ENCODE measurements around the gene EPRS1. TPM values are rescaled to one million over a fixed set of nuclear protein-coding genes. Genes with fewer than 3 reads are reported as not detected.
"Not testable (repeated sequence)": the region's sequence is repeated elsewhere in the genome, so short reads cannot be mapped to it uniquely, and the experiment has no call there.

The EPRS1 gene
- total RNA-seq, 1 experiment from 2014 or later, result 182 TPM

GRCh38 chr1:220093361-220094015, 47.2 kb upstream of the EPRS1 start:
- no peaks in the 10 kb centered on the region for H3K9me3 ChIP-seq (ENCODE audit: insufficient read depth, low read depth)
- H3K36me3 ChIP-seq (ENCODE audit: low read depth), result peaks cover 5% of the 10 kb centered on the region
- peaks cover 10% of the 10 kb centered on the region for H3K4me1 ChIP-seq (replicated peaks; ENCODE audit: insufficient read depth)
- TF ChIP-seq, protein P1, sequence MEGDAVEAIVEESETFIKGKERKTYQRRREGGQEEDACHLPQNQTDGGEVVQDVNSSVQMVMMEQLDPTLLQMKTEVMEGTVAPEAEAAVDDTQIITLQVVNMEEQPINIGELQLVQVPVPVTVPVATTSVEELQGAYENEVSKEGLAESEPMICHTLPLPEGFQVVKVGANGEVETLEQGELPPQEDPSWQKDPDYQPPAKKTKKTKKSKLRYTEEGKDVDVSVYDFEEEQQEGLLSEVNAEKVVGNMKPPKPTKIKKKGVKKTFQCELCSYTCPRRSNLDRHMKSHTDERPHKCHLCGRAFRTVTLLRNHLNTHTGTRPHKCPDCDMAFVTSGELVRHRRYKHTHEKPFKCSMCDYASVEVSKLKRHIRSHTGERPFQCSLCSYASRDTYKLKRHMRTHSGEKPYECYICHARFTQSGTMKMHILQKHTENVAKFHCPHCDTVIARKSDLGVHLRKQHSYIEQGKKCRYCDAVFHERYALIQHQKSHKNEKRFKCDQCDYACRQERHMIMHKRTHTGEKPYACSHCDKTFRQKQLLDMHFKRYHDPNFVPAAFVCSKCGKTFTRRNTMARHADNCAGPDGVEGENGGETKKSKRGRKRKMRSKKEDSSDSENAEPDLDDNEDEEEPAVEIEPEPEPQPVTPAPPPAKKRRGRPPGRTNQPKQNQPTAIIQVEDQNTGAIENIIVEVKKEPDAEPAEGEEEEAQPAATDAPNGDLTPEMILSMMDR (conservative IDR thresholded peaks at IDR 0.05), result no peak
- TF ChIP-seq EZH2 (IDR thresholded peaks at IDR 0.05; ENCODE audit: low read depth), result no peak
- ChIA-PET CTCF (interaction anchor here (0.6 kb wide), 1 partner anchor 46 kb away, joined by 8 read pairs; no protein-coding TSS in a partner anchor), POLR2A (ENCODE audit: unreplicated experiment) (interaction anchor here (0.7 kb wide), 1 partner anchor 889 kb away, joined by 5 read pairs; no protein-coding TSS in a partner anchor)
- BruUV-seq (replicated peaks), result no TSS peak
- H4K20me1 ChIP-seq (ENCODE audit: insufficient read depth), result peaks cover 8% of the 10 kb centered on the region; the same call in 1 of the 2 replicates
- H2AFZ ChIP-seq, result no peak overlapping the region
- H3K4me3 ChIP-seq, result no peak overlapping the region; the same call in 1 of the 2 replicates
- H3K9me2 ChIP-seq (ENCODE audit: insufficient read depth), result no peaks in the 10 kb centered on the region
- H3F3A ChIP-seq (ENCODE audit: insufficient read depth, low read depth), result peaks cover 10% of the 10 kb centered on the region; the same call in 1 of the 2 replicates
- peaks cover 28% of the 10 kb centered on the region for H3K79me2 ChIP-seq (ENCODE audit: low read depth)
- no peak overlapping the region for H3K27ac ChIP-seq
- H3K27me3 ChIP-seq (ENCODE audit: insufficient read depth, low read depth), result no peaks in the 10 kb centered on the region
- peak overlapping the region; percentile 59; the same call in 1 of the 2 replicates for H3K4me2 ChIP-seq
- intact Hi-C loops (cut with micrococcal nuclease; ENCODE audit: unreplicated experiment), result loop anchor here (1.0 kb wide), 1 partner anchor 47 kb away; the partner anchor contains the start of gene EPRS1
- no peak for DNase-seq

- H3K4me2 ChIP-seq, result no peak overlapping the region
- peaks cover 10% of the 10 kb centered on the region for H3K4me1 ChIP-seq (replicated peaks; ENCODE audit: insufficient read depth)
- peaks cover 33% of the 10 kb centered on the region for H3K79me2 ChIP-seq (ENCODE audit: low read depth)
- DNase-seq, result no peak
- TF ChIP-seq, protein P1 (conservative IDR thresholded peaks at IDR 0.05), result no peak
- TF ChIP-seq EZH2 (IDR thresholded peaks at IDR 0.05; ENCODE audit: low read depth), result no peak
- no peak overlapping the region for H2AFZ ChIP-seq
- no peaks in the 10 kb centered on the region for H3K9me2 ChIP-seq (ENCODE audit: insufficient read depth)
- no peaks in the 10 kb centered on the region for H3K9me3 ChIP-seq (ENCODE audit: insufficient read depth, low read depth)
- POLR2A ChIA-PET (ENCODE audit: unreplicated experiment), result no interaction called here
- CTCF ChIA-PET, result no interaction called here
- no peaks in the 10 kb centered on the region; the same call in 1 of the 2 replicates for H3K36me3 ChIP-seq (ENCODE audit: low read depth)
- no peak overlapping the region for H3K4me3 ChIP-seq
- peaks cover 10% of the 10 kb centered on the region; the same call in 1 of the 2 replicates for H3F3A ChIP-seq (ENCODE audit: insufficient read depth, low read depth)
- H3K27ac ChIP-seq, result no peak overlapping the region
- BruUV-seq (replicated peaks), result no TSS peak
- H3K27me3 ChIP-seq (ENCODE audit: insufficient read depth, low read depth), result no peaks in the 10 kb centered on the region
- peaks cover 8% of the 10 kb centered on the region; the same call in 1 of the 2 replicates for H4K20me1 ChIP-seq (ENCODE audit: insufficient read depth)
- intact Hi-C loops (cut with micrococcal nuclease; ENCODE audit: unreplicated experiment), result no loop called here
These were observed 46.4 kb upstream of the EPRS1 start for GRCh38 chr1:220092694-220093093.

- Histone ChIP-seq H3K79me2 (ENCODE audit: low read depth) (peaks cover 36% of the 10 kb centered on the region), H3K9me3 (ENCODE audit: insufficient read depth, low read depth) (no peaks in the 10 kb centered on the region), H4K20me1 (ENCODE audit: insufficient read depth) (no peaks in the 10 kb centered on the region), H2AFZ (peak within 1 kb of the TSS; percentile 96), H3K4me2 (peak within 1 kb of the TSS; percentile 70), H3K27ac (peak within 1 kb of the TSS; percentile 21; the same call in 1 of the 2 replicates), H3K4me3 (peak within 1 kb of the TSS; percentile 88), H3F3A (ENCODE audit: insufficient read depth, low read depth) (peaks cover 10% of the 10 kb centered on the region), H3K9me2 (ENCODE audit: insufficient read depth) (no peaks in the 10 kb centered on the region), H3K27me3 (ENCODE audit: insufficient read depth, low read depth) (no peaks in the 10 kb centered on the region), H3K4me1 (replicated peaks; ENCODE audit: insufficient read depth) (peaks cover 7% of the 10 kb centered on the region), H3K36me3 (ENCODE audit: low read depth) (no peaks in the 10 kb centered on the region)
- DNase-seq, result peak; percentile 90 to 98
- no TSS peak for BruUV-seq (replicated peaks)
- ChIA-PET CTCF (interaction anchor here (0.6 kb wide), 4 partner anchors 13 to 1589 kb away, joined by 3 to 11 read pairs (median 6); no protein-coding TSS in a partner anchor), POLR2A (ENCODE audit: unreplicated experiment) (interaction anchor here (0.6 to 0.8 kb wide), 11 partner anchors 10 to 1964 kb away, joined by 3 to 17 read pairs (median 4); partner anchors contain the start of gene MTARC2)
- TF ChIP-seq, protein P1 (conservative IDR thresholded peaks at IDR 0.05), result 0 out of 2 replicates have a peak, but pooled peaks have one; percentile 17
- no peak for TF ChIP-seq EZH2 (IDR thresholded peaks at IDR 0.05; ENCODE audit: low read depth)
- intact Hi-C loops (cut with micrococcal nuclease; ENCODE audit: unreplicated experiment), result loop anchor here (1.0 kb wide), 1 partner anchor 44 kb away; the partner anchor contains the start of gene EPRS1
These were observed 43.6 kb upstream of the EPRS1 start, which contains the start of gene BPNT1 for GRCh38 chr1:220089650-220090556. BPNT1 (minus strand) TSS chr1:220089788; CDS start chr1:220079846, 9,942 bp downstream.

DNA sequence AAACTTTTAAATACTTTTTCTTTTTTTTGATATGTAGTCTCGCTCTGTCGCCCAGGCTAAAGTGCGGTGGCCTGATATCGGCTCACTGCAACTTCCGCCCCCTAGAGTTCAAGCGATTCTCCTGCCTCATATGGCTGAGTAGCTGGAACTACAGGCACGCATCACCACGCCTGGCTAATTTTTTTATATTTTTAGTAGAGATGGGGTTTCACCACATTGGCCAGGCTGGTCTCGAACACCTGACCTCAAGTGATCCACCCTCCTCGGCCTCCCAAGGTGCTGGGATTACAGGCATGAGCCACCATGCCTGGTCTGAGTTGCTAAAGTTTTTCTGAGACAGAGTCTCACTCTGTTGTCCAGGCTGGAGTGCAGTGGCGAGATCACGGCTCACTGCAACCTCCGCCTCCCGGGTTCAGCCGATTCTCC, 40.0 kb upstream of the EPRS1 start:
- DNase-seq; H3K9me2 ChIP-seq (ENCODE audit: insufficient read depth); POLR2A ChIA-PET (ENCODE audit: unreplicated experiment); H3K4me3 ChIP-seq; H3K27me3 ChIP-seq (ENCODE audit: insufficient read depth, low read depth); H2AFZ ChIP-seq; H4K20me1 ChIP-seq (ENCODE audit: insufficient read depth); H3K9me3 ChIP-seq (ENCODE audit: insufficient read depth, low read depth); BruUV-seq (replicated peaks); H3K27ac ChIP-seq; H3K36me3 ChIP-seq (ENCODE audit: low read depth); CTCF ChIA-PET; intact Hi-C loops (cut with micrococcal nuclease; ENCODE audit: unreplicated experiment); H3K4me2 ChIP-seq: not testable (repeated sequence)
- Histone ChIP-seq H3K79me2 (ENCODE audit: low read depth) (peaks cover 30% of the 10 kb centered on the region), H3F3A (ENCODE audit: insufficient read depth, low read depth) (peaks cover 12% of the 10 kb centered on the region), H3K4me1 (replicated peaks; ENCODE audit: insufficient read depth) (peaks cover 12% of the 10 kb centered on the region)
